GM18868 (cell line): ENCODE measurements around the gene ZNF385D.

ENCODE experiments used
- ATAC-seq: cut with Tn5 transposase; IDR thresholded peaks from one replicate; pipeline ENCODE4 v1.9.1; 2021; ENCODE audit warnings: mild to moderate bottlenecking, moderate library complexity; ENCODE audit not compliant: unreplicated experiment

The ZNF385D gene

DNA sequence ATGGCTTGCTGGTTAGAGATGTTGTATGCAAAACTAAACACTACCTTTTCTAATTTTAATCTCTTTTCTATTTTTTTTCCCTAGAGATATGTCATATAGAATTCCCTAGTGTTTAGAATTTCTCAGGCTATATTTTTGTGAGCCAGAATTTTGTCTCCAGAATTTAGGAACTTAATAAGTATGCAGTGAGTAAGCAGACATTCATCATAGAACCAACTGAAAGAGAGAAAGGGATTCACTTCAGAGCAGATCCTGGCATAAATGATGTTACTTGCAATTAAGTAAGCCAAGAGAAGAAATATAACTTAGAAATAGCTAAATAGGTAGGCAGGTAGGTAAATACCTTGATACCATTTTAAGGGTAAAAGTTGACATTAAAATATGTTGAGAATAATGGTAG, 288.9 kb downstream of the ZNF385D start:
- no peak for ATAC-seq

- ATAC-seq, result no peak
These were observed 293.9 kb downstream of the ZNF385D start for GRCh38 chr3:21457084-21457483.

- no peak for ATAC-seq
These were observed 301.3 kb downstream of the ZNF385D start for GRCh38 chr3:21449738-21450137.

- no peak for ATAC-seq
These were observed 303.4 kb downstream of the ZNF385D start for GRCh38 chr3:21447476-21448151.

DNA sequence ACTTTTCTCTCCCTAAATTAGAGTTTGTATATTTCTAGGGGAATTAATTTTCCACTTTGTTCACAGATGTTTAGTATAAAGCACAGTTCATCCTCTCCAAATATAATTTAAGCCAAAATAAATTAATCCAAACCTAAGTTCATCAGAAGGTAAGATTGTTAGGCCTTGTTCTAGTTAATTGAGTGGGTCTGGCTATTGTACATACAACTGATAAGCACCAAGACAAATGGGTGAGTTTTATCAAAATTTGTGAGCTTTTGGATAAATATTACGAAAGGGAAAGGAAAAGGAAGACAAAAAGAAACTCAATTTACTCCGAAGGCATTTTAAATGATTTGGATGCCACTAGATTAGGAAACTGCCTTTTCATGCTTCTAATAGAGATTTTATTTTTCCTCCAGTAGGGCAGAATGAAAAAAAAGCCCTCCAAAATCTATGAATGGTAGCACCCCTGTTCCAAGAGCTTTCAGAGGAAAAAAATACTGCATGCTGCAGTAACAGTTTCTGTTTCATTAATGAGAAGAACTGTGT, 304.0 kb downstream of the ZNF385D start:
- no peak for ATAC-seq

DNA sequence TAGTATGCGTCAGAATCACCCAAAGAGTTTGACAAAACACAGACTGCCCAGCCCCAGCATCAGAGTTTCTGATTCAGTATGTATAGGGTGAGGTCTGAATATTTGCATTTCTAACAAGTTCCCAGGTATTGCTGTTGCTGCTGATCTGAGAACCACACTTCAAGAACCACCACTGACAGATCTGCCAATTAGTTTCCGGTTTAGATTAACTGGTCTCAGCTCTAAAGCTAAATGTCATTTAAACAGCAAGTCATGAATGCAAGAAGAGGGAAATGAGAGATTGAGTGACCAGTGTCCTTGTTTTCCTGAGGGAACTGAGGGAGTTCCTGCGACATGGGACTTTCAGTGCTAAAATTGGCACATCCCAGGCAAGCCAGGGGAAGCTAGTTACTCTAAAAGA, 305.0 kb downstream of the ZNF385D start:
- peak; percentile 59 for ATAC-seq

GRCh38 chr3:21441821-21442220, 309.2 kb downstream of the ZNF385D start:
- ATAC-seq, result no peak

DNA sequence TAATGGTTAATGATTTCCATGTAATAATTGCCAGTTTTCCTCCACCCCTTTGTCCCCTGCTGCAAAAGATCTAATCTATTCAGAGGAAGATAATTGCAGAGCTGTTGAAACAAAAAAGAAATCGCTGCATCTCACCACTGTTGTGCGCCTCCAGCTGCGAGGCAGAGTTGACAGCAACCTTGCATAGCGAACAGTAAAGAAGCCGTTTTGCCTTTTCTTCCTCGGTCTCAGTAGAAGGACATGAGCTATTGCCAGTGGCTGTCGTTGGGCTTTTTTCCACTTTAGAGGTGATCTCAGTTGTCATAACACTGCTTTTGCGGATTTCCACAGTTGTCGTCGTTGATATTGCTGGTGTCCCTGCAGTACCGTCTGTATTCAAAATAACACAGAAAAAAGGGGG, 314.2 kb downstream of the ZNF385D start:
- no peak for ATAC-seq

DNA sequence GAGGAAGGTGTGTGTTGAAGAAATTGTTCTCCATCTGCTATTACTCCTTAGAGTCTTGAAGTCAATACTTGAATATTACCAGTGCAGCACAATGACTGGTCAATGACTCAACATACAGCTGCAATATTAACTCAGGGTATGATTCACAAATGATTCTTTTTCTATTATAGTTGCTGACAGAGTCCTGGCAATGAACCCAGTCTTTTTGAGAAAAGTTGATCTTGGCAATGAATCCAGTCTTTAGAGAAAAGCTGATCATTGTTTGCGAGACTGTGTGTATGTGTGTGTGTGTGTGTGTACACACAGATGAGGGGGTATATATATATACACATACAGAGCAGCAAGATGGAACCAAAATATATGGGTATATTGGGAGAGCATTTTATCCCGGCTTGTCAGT, 315.1 kb downstream of the ZNF385D start:
- no peak for ATAC-seq

GRCh38 chr3:21434310-21434709, 316.7 kb downstream of the ZNF385D start:
- ATAC-seq, result no peak

- no peak for ATAC-seq
These were observed 317.3 kb downstream of the ZNF385D start for GRCh38 chr3:21433751-21434150.

- ATAC-seq, result no peak
These were observed 324.1 kb downstream of the ZNF385D start for GRCh38 chr3:21426920-21427319.

DNA sequence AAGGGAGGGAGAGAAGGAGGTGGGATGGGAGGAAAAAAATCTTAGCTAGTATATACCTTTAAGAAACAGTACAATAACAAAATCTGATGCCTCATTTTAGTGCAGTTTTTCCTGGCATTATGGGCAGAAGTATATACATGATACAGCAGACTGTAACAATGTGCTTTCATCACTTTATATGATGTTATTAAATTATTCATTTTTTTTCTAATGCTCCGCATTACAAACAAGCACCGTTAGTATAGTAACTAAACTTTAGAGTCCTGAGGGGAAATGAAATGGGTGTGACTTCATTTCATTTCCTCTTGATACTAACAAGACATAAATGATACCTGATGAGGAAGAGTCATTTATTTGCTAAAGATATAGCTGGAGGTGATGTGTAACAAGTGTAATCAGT, 325.3 kb downstream of the ZNF385D start:
- no peak for ATAC-seq

- ATAC-seq, result no peak
These were observed 329.9 kb downstream of the ZNF385D start for GRCh38 chr3:21421096-21421495.

GRCh38 chr3:21417991-21418390, 333.0 kb downstream of the ZNF385D start:
- ATAC-seq, result no peak

GRCh38 chr3:21414506-21414905, 336.5 kb downstream of the ZNF385D start:
- ATAC-seq, result no peak

DNA sequence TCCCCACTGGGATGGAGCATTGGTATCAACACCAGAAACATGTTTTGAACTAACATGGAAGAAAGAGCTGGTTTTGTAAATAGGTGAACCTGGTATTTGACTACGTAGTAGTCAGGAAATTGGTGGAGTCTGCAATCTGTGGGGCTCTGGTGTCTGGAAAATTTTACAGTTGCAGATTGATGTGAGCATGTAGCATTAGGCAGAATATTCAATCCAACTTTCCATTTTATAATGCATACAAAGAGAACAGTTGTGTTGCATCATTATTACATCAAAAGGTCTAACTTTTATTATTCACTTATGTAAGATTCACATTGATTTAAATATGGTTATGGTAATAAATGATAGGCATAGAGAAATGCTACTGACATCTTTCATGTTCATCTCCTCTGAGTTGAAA, 340.0 kb downstream of the ZNF385D start:
- ATAC-seq, result no peak

DNA sequence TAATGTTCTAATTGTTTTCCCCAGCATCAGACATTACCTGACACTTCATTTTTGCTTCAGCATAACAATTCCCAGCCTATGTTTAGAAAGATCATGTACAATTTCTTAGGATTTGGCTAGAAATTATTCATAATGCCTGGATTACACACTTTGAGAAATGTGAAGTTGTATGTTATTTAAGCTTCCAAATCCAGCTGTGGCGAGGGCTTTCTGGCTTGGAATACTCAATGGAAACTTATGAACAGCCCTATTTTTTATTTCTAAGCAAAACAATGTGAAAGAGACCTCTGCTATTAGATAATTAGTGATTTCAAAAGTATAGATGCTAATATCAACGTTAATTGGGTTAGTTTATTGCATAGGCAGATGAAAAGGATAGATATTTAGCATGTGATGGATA, 341.6 kb downstream of the ZNF385D start:
- no peak for ATAC-seq

DNA sequence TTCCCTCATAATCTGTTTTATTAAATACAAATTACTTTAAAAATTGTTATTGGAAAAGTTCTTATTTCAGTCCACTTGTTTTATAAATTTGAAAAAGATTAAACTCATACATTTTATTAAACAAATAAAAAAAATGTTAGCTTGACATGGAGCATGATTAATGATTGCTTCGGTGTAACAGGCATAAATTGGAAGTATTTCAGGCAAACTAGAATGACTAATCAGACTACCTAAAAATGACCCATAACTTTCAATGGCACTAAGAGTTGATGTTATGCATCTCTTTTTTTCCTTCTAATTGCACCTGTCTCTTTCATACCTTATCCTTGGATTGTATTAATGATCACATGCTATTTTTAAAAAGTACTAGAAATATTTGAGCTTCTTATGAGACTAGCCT, 343.3 kb downstream of the ZNF385D start:
- ATAC-seq, result no peak

GRCh38 chr3:21405671-21406667, 345.0 kb downstream of the ZNF385D start:
- ATAC-seq, result no peak

DNA sequence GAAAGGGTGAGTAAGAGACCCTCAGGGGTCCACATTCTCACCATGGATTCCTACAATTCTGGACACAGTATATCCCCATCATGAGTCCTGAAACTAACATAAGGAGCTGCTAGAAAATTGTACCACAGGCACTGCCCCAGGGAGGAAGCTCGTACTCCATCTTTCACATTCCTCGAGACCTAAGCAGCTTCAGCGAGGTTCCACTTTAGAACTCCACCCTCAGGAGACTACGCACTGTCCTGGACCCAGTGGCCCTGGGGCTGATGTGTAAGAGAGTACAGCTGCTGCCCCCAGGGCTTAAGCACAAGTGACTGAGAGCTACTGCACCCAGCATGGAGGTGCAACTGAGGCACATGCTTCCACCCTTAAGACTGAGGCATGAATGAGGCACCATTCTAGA, 352.5 kb downstream of the ZNF385D start:
- ATAC-seq, result no peak
